Measurements from ENCODE around the gene ATP13A4. TPM values are rescaled to one million over a fixed set of nuclear protein-coding genes. Genes with fewer than 3 reads are reported as not detected.

ATP13A4 gene
- total and polyA plus RNA-seq, 2 of the 8 experiments (the other 6 are each of a cell fraction or from before 2014, with no cell fraction given): 0.12 TPM; not detected in 1

- Histone ChIP-seq H3K79me1 (ENCODE audit: low read depth, low read length) (no peaks in the 10 kb centered on the region), H3K9ac (replicated peaks in 1 of 4; ENCODE audit: extremely low read depth in 1 of 4, low read depth in 3 of 4, low read length in 3 of 4) (no peak overlapping the region), H3K9me3 (ENCODE audit: insufficient read depth in 2 of 2, low read depth in 1 of 2, low read length in 1 of 2) (no peaks in the 10 kb centered on the region), H3K4ac (replicated peaks; ENCODE audit: insufficient read length, low read depth, low read length) (no peak overlapping the region), H3K14ac (ENCODE audit: insufficient read length) (no peak overlapping the region), H3K36me3 (ENCODE audit: control insufficient read depth in 2 of 4, insufficient read depth in 4 of 4, low read length in 3 of 4) (no peaks in the 10 kb centered on the region), H3K23ac (ENCODE audit: insufficient read length) (no peak overlapping the region), H4K91ac (replicated peaks; ENCODE audit: insufficient read length, low read length) (no peak overlapping the region), H3K79me2 (ENCODE audit: control insufficient read depth in 1 of 2, insufficient read depth in 2 of 2, low read length in 2 of 2) (no peaks in the 10 kb centered on the region), H3K4me2 (ENCODE audit: insufficient read depth in 1 of 2, low read depth in 2 of 2, low read length in 2 of 2) (no peak overlapping the region), H2AK5ac (ENCODE audit: low read depth, low read length) (no peak overlapping the region), H3K56ac (replicated peaks; ENCODE audit: insufficient read length, low read depth, low read length) (no peak overlapping the region), H3K23me2 (ENCODE audit: low read depth, low read length) (no peaks in the 10 kb centered on the region), H2AFZ (ENCODE audit: low read length) (no peak overlapping the region), H2BK12ac (ENCODE audit: low read depth, low read length) (no peak overlapping the region), H4K8ac (ENCODE audit: extremely low read depth, insufficient read depth, low read length) (no peak overlapping the region), H4K5ac (ENCODE audit: insufficient read length, low read depth, low read length) (no peak overlapping the region), H2BK15ac (ENCODE audit: low read length) (no peak overlapping the region), H3K27me3 (replicated peaks in 1 of 4; ENCODE audit: control insufficient read depth in 3 of 4, extremely low read depth in 1 of 4, insufficient read depth in 3 of 4, low read length in 3 of 4) (no peaks in the 10 kb centered on the region), H3K4me3 (ENCODE audit: extremely low read depth in 1 of 4, insufficient read depth in 2 of 4, low read depth in 3 of 4, low read length in 4 of 4) (no peak overlapping the region), H3K4me1 (replicated peaks in 1 of 4; ENCODE audit: control insufficient read depth in 3 of 4, insufficient read depth in 4 of 4, low read length in 3 of 4) (peaks cover 2 to 8% (median 5%) of the 10 kb centered on the region in 4 experiments), H3K27ac (ENCODE audit: low read depth, low read length) (no peak overlapping the region), H2BK20ac (ENCODE audit: low read length) (no peak overlapping the region), H4K20me1 (replicated peaks in 1 of 2; ENCODE audit: control insufficient read depth in 1 of 2, insufficient read depth in 2 of 2, low read length in 2 of 2) (no peaks in the 10 kb centered on the region), H2BK120ac (replicated peaks; ENCODE audit: low read depth, low read length) (no peak overlapping the region), H2BK5ac (ENCODE audit: low read depth, low read length) (no peak overlapping the region), H3K18ac (ENCODE audit: extremely low read depth, low read length) (no peak overlapping the region)
- 88% methylated on average over 2 of the region's 2 CpGs; no CpG with 5 or more reads in 1 of the 2 experiments for WGBS, 2 experiments (ENCODE audit: extremely low coverage in 1 of 2, insufficient coverage in 1 of 2, insufficient read length in 1 of 2, insufficient replicate concordance in 2 of 2, low coverage in 1 of 2, low lambda C conversion rate in 2 of 2, missing lambda C conversion rate in 1 of 2)
- DNase-seq (ENCODE audit: low read depth in 1 of 2, low spot score in 2 of 2) (peak in 1 of 2 experiments; percentile 4), FAIRE-seq (no peak)
- ChIA-PET CTCF (ENCODE audit: partially characterized antibody) (no interaction called here), POLR2A (ENCODE audit: partially characterized antibody) (no interaction called here)
- TF ChIP-seq SIX5 (IDR thresholded peaks at IDR 0.05; ENCODE audit: low read depth, low read length): no peak
- no peak for TF ChIP-seq ZNF274 (IDR thresholded peaks at IDR 0.05; ENCODE audit: borderline replicate concordance, extremely low read depth, low read length)
- no peak for TF ChIP-seq HDAC2 (IDR thresholded peaks at IDR 0.05; ENCODE audit: borderline replicate concordance in 1 of 2, low read depth in 2 of 2, low read length in 2 of 2)
- TF ChIP-seq CBX5 (IDR thresholded peaks at IDR 0.05; ENCODE audit: low read depth, low read length): no peak
- TF ChIP-seq NRF1 (IDR thresholded peaks at IDR 0.05; ENCODE audit: low read depth, low read length): no peak
- no peak for TF ChIP-seq CHD2 (IDR thresholded peaks at IDR 0.05; ENCODE audit: low read length)
- no peak for TF ChIP-seq USF2 (IDR thresholded peaks at IDR 0.05; ENCODE audit: low read length)
- TF ChIP-seq BACH1 (IDR thresholded peaks at IDR 0.05; ENCODE audit: low read length): no peak
- TF ChIP-seq CREB1 (IDR thresholded peaks at IDR 0.05): no peak
- TF ChIP-seq NANOG (IDR thresholded peaks at IDR 0.05; ENCODE audit: insufficient read depth, low read depth, low read length, poor library complexity, severe bottlenecking): no peak
- no peak for TF ChIP-seq ATF3 (IDR thresholded peaks at IDR 0.05; ENCODE audit: insufficient read depth, low read depth, low read length)
- no peak for TF ChIP-seq JUND (IDR thresholded peaks at IDR 0.05; ENCODE audit: low read length)
- no peak for TF ChIP-seq SP1 (IDR thresholded peaks at IDR 0.05; ENCODE audit: low read depth, low read length)
These were observed 151.4 kb downstream of the ATP13A4 start for GRCh38 chr3:193403307-193403706.
